ENCODE data around the gene MAPK10. TPM values are rescaled to one million over a fixed set of nuclear protein-coding genes. Genes with fewer than 3 reads are reported as not detected.
A peak's percentile ranks its signal among the peaks of the same experiment; 100 is the strongest.

The MAPK10 gene
- total RNA-seq, 1 experiment from 2014 or later, result 3.6 TPM

GRCh38 chr4:86307432-86307831 lies 52.4 kb downstream of the MAPK10 start:
- Mint-ChIP-seq H3K9me3 (ENCODE audit: low read depth, unreplicated experiment) (no peaks in the 10 kb centered on the region), H3K27ac (ENCODE audit: unreplicated experiment) (peak overlapping the region; percentile 4), H3K27me3 (ENCODE audit: unreplicated experiment) (no peaks in the 10 kb centered on the region), H3K4me1 (ENCODE audit: low read depth, unreplicated experiment) (peaks cover 11% of the 10 kb centered on the region), H3K36me3 (ENCODE audit: insufficient read depth, unreplicated experiment) (no peaks in the 10 kb centered on the region), H3K4me3 (ENCODE audit: low read depth, unreplicated experiment) (no peak overlapping the region)
- no TSS peak for BruUV-seq (replicated peaks)
- DNase-seq, result no peak
- intact Hi-C loops (cut with micrococcal nuclease; ENCODE audit: unreplicated experiment), result no loop called here
- no peak for TF ChIP-seq CTCF (IDR thresholded peaks at IDR 0.05; ENCODE audit: unreplicated experiment)
- CTCF ChIA-PET, result interaction anchor here (0.7 kb wide), 1 partner anchor 88 kb away, joined by 3 read pairs; no protein-coding TSS in a partner anchor

- BruUV-seq (replicated peaks), result no TSS peak
- Mint-ChIP-seq H3K9me3 (ENCODE audit: low read depth, unreplicated experiment) (no peaks in the 10 kb centered on the region), H3K4me3 (ENCODE audit: low read depth, unreplicated experiment) (no peak overlapping the region), H3K27me3 (ENCODE audit: unreplicated experiment) (no peaks in the 10 kb centered on the region), H3K4me1 (ENCODE audit: low read depth, unreplicated experiment) (peaks cover 11% of the 10 kb centered on the region), H3K27ac (ENCODE audit: unreplicated experiment) (peak overlapping the region; percentile 4), H3K36me3 (ENCODE audit: insufficient read depth, unreplicated experiment) (no peaks in the 10 kb centered on the region)
- TF ChIP-seq CTCF (IDR thresholded peaks at IDR 0.05; ENCODE audit: unreplicated experiment), result no peak
- CTCF ChIA-PET, result no interaction called here
- DNase-seq, result no peak
- intact Hi-C loops (cut with micrococcal nuclease; ENCODE audit: unreplicated experiment), result no loop called here
Measured at GRCh38 chr4:86306816-86307215, 53.0 kb downstream of the MAPK10 start.

GRCh38 chr4:86302830-86303229 lies 57.0 kb downstream of the MAPK10 start:
- no peak for DNase-seq
- BruUV-seq (replicated peaks), result no TSS peak
- no peak overlapping the region for H3K27ac Mint-ChIP-seq (ENCODE audit: unreplicated experiment)
- no peak overlapping the region for H3K4me3 Mint-ChIP-seq (ENCODE audit: low read depth, unreplicated experiment)
- no peaks in the 10 kb centered on the region for H3K9me3 Mint-ChIP-seq (ENCODE audit: low read depth, unreplicated experiment)
- H3K27me3 Mint-ChIP-seq (ENCODE audit: unreplicated experiment), result no peaks in the 10 kb centered on the region
- peaks cover 20% of the 10 kb centered on the region for H3K4me1 Mint-ChIP-seq (ENCODE audit: low read depth, unreplicated experiment)
- CTCF ChIA-PET, result no interaction called here
- H3K36me3 Mint-ChIP-seq (ENCODE audit: insufficient read depth, unreplicated experiment), result no peaks in the 10 kb centered on the region
- TF ChIP-seq CTCF (IDR thresholded peaks at IDR 0.05; ENCODE audit: unreplicated experiment), result no peak
- intact Hi-C loops (cut with micrococcal nuclease; ENCODE audit: unreplicated experiment), result no loop called here

GRCh38 chr4:86302251-86302650 lies 57.6 kb downstream of the MAPK10 start:
- intact Hi-C loops (cut with micrococcal nuclease; ENCODE audit: unreplicated experiment), result no loop called here
- Mint-ChIP-seq H3K27me3 (ENCODE audit: unreplicated experiment) (no peaks in the 10 kb centered on the region), H3K9me3 (ENCODE audit: low read depth, unreplicated experiment) (no peaks in the 10 kb centered on the region), H3K27ac (ENCODE audit: unreplicated experiment) (no peak overlapping the region), H3K4me1 (ENCODE audit: low read depth, unreplicated experiment) (peaks cover 14% of the 10 kb centered on the region), H3K36me3 (ENCODE audit: insufficient read depth, unreplicated experiment) (no peaks in the 10 kb centered on the region), H3K4me3 (ENCODE audit: low read depth, unreplicated experiment) (no peak overlapping the region)
- BruUV-seq (replicated peaks), result no TSS peak
- no peak for TF ChIP-seq CTCF (IDR thresholded peaks at IDR 0.05; ENCODE audit: unreplicated experiment)
- no peak for DNase-seq
- CTCF ChIA-PET, result no interaction called here

All from Calu3 (cell line).